ENCODE measurements around the gene NOTCH2. TPM values are rescaled to one million over a fixed set of nuclear protein-coding genes. Genes with fewer than 3 reads are reported as not detected.

Gene NOTCH2
- total RNA-seq, 1 experiment from 2014 or later, result 106 TPM

- H3K27ac ChIP-seq, result no peak overlapping the region
- POLR2A ChIA-PET (ENCODE audit: unreplicated experiment), result no interaction called here
- no peaks in the 10 kb centered on the region for H3K36me3 ChIP-seq (ENCODE audit: low read depth)
- no peak overlapping the region for H3K4me2 ChIP-seq
- no peak overlapping the region for H2AFZ ChIP-seq
- CTCF ChIA-PET, result no interaction called here
- no peaks in the 10 kb centered on the region for H3K9me3 ChIP-seq (ENCODE audit: insufficient read depth, low read depth)
- intact Hi-C loops (cut with micrococcal nuclease; ENCODE audit: unreplicated experiment), result no loop called here
- no peak overlapping the region for H3K4me3 ChIP-seq
- TF ChIP-seq EZH2 (IDR thresholded peaks at IDR 0.05; ENCODE audit: low read depth), result no peak
- TF ChIP-seq, protein P1, sequence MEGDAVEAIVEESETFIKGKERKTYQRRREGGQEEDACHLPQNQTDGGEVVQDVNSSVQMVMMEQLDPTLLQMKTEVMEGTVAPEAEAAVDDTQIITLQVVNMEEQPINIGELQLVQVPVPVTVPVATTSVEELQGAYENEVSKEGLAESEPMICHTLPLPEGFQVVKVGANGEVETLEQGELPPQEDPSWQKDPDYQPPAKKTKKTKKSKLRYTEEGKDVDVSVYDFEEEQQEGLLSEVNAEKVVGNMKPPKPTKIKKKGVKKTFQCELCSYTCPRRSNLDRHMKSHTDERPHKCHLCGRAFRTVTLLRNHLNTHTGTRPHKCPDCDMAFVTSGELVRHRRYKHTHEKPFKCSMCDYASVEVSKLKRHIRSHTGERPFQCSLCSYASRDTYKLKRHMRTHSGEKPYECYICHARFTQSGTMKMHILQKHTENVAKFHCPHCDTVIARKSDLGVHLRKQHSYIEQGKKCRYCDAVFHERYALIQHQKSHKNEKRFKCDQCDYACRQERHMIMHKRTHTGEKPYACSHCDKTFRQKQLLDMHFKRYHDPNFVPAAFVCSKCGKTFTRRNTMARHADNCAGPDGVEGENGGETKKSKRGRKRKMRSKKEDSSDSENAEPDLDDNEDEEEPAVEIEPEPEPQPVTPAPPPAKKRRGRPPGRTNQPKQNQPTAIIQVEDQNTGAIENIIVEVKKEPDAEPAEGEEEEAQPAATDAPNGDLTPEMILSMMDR (conservative IDR thresholded peaks at IDR 0.05), result no peak
- BruUV-seq (replicated peaks), result no TSS peak
- no peaks in the 10 kb centered on the region for H3F3A ChIP-seq (ENCODE audit: insufficient read depth, low read depth)
- DNase-seq, result no peak
- no peaks in the 10 kb centered on the region for H3K9me2 ChIP-seq (ENCODE audit: insufficient read depth)
- no peaks in the 10 kb centered on the region for H3K27me3 ChIP-seq (ENCODE audit: insufficient read depth, low read depth)
- H3K79me2 ChIP-seq (ENCODE audit: low read depth), result no peaks in the 10 kb centered on the region
- no peaks in the 10 kb centered on the region for H4K20me1 ChIP-seq (ENCODE audit: insufficient read depth)
- no peaks in the 10 kb centered on the region for H3K4me1 ChIP-seq (replicated peaks; ENCODE audit: insufficient read depth)
Measured at GRCh38 chr1:119883826-119884225, 185.6 kb downstream of the NOTCH2 start.

DNA sequence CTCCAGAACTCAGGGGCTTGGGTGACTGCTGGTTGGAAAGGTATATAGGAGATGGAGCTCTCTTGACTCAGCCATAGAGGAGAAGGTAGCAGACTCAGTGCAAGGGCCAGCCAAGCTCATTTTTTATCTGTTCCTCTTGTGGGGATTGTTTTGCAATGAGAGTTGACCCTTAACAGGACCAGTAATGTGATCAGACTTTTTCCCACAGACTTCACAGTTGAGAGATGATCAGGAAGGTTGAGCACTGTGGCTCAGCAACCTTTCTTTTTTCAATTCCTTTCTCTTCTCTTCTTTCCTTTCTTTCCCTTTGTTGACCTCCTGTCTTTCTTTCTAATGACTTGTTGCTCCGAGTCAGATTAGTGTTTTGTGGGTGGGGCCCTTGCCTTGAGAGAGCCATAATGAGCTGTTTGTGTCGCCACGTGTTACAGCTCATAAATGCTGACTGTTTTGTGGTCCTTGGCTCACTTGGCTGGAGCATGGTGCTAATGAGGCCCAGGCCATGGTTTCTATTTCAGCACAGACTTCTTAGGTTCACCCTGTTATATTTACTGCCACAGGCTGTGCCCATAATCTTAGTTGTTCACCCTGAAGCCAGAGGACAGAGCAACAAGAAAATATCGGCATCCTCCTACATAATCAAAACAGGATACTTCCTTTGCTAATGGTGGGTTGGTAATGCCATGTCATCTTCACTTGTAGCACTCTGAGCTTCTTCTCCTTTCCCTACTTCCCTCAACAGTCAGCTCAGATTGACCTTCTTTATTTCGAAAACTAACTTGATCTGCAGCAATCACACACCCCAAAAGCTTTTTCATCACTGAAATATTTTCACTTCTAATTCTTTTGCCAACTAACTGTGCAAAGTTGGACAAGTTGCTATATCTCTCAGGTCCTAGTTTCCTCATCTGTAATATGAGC, 187.1 kb downstream of the NOTCH2 start:
- Histone ChIP-seq H3K4me1 (replicated peaks; ENCODE audit: insufficient read depth) (no peaks in the 10 kb centered on the region), H3K9me3 (ENCODE audit: insufficient read depth, low read depth) (no peaks in the 10 kb centered on the region), H2AFZ (no peak overlapping the region), H3K4me2 (no peak overlapping the region), H3K27me3 (ENCODE audit: insufficient read depth, low read depth) (no peaks in the 10 kb centered on the region), H4K20me1 (ENCODE audit: insufficient read depth) (no peaks in the 10 kb centered on the region), H3K27ac (no peak overlapping the region), H3K9me2 (ENCODE audit: insufficient read depth) (no peaks in the 10 kb centered on the region), H3K4me3 (no peak overlapping the region), H3K79me2 (ENCODE audit: low read depth) (no peaks in the 10 kb centered on the region), H3K36me3 (ENCODE audit: low read depth) (no peaks in the 10 kb centered on the region), H3F3A (ENCODE audit: insufficient read depth, low read depth) (no peaks in the 10 kb centered on the region)
- DNase-seq, result no peak
- BruUV-seq (replicated peaks), result no TSS peak
- TF ChIP-seq, protein P1 (conservative IDR thresholded peaks at IDR 0.05), result no peak
- TF ChIP-seq EZH2 (IDR thresholded peaks at IDR 0.05; ENCODE audit: low read depth), result no peak
- intact Hi-C loops (cut with micrococcal nuclease; ENCODE audit: unreplicated experiment), result no loop called here
- ChIA-PET CTCF (no interaction called here), POLR2A (ENCODE audit: unreplicated experiment) (no interaction called here)

DNA sequence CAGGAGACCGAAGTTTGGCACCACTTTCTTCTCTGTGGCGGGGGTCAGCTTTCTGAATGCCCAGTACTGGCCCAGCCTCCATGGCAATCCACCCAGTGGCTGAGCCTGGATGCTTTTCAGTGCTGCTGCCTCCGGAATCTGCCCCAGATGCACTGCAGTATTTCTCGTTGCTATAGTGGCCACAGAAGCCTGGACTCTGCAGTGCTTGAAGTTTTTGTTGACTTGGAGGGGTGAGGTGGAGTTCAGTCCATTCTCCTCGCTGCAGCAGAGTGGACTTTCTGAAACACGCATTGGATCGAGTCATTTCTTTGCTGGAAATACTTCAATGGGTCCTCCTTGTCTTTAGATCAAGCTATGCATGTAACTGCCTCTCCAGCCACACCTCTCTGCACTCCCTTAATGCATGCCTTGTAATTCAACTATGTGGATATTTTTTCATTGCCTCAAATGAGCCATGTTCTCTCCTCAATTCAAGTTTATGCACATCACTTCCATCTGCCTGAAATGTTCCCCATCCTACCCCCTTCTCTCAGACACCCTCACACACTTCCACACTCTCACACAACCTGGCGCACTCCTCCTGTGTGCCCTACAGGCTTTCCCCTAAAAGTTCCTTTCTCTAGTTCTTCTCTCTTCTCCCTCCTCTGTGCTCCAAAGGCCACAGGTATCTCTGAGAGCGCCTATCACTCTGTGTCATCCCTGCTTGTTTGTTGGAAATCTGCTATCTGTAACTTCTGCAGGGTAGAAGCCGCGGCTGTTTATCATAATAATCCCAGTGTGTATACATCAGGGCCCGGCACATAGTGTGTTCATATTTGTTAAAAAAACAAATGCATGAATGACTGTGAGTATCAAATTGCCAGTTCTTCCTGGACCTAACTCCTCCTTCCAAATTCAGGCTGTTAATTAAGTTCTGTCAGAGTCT, 189.7 kb downstream of the NOTCH2 start:
- no TSS peak for BruUV-seq (replicated peaks)
- no peaks in the 10 kb centered on the region for H3K9me3 ChIP-seq (ENCODE audit: insufficient read depth, low read depth)
- no peaks in the 10 kb centered on the region for H3K27me3 ChIP-seq (ENCODE audit: insufficient read depth, low read depth)
- no peak for TF ChIP-seq EZH2 (IDR thresholded peaks at IDR 0.05; ENCODE audit: low read depth)
- TF ChIP-seq, protein P1 (conservative IDR thresholded peaks at IDR 0.05), result no peak
- CTCF ChIA-PET, result no interaction called here
- no peak for DNase-seq
- no peaks in the 10 kb centered on the region for H3K79me2 ChIP-seq (ENCODE audit: low read depth)
- H3K9me2 ChIP-seq (ENCODE audit: insufficient read depth), result no peaks in the 10 kb centered on the region
- H3K4me2 ChIP-seq, result no peak overlapping the region
- intact Hi-C loops (cut with micrococcal nuclease; ENCODE audit: unreplicated experiment), result no loop called here
- no peak overlapping the region for H3K4me3 ChIP-seq
- no peak overlapping the region for H2AFZ ChIP-seq
- POLR2A ChIA-PET (ENCODE audit: unreplicated experiment), result no interaction called here
- H4K20me1 ChIP-seq (ENCODE audit: insufficient read depth), result no peaks in the 10 kb centered on the region
- no peaks in the 10 kb centered on the region for H3K4me1 ChIP-seq (replicated peaks; ENCODE audit: insufficient read depth)
- no peak overlapping the region for H3K27ac ChIP-seq
- no peaks in the 10 kb centered on the region for H3F3A ChIP-seq (ENCODE audit: insufficient read depth, low read depth)
- H3K36me3 ChIP-seq (ENCODE audit: low read depth), result no peaks in the 10 kb centered on the region

Data from PC-9 (cell line).